GM19240 (cell line): ENCODE results near the gene RADX.

Source experiments
- DNase-seq: peaks from one replicate; pipeline ENCODE4 v3.0.0; 2011; ENCODE audit warnings: low spot score; ENCODE audit not compliant: insufficient read length

The RADX gene

DNA sequence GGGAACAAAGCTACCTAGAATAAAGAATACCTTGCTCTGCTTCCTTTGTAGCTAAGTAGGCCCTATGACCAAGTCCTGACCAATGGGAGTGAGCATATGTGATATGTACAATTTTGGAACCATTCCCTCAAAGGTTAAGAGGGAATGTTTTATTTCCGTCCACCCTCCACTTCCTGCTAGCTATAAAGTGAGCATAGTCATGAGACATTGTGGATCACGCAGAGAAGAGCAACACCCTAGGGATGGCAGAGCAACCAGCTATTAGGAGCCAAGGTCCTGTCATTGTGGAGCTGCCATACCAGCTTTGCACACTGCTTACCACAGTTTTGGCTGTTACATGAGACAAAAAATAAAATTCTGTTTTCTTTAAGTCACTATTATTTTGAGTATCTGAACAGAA lies 68.9 kb downstream of the RADX start:
- no peak for DNase-seq

GRCh38 chrX:106684207-106684606 lies 72.4 kb downstream of the RADX start:
- no peak for DNase-seq

DNA sequence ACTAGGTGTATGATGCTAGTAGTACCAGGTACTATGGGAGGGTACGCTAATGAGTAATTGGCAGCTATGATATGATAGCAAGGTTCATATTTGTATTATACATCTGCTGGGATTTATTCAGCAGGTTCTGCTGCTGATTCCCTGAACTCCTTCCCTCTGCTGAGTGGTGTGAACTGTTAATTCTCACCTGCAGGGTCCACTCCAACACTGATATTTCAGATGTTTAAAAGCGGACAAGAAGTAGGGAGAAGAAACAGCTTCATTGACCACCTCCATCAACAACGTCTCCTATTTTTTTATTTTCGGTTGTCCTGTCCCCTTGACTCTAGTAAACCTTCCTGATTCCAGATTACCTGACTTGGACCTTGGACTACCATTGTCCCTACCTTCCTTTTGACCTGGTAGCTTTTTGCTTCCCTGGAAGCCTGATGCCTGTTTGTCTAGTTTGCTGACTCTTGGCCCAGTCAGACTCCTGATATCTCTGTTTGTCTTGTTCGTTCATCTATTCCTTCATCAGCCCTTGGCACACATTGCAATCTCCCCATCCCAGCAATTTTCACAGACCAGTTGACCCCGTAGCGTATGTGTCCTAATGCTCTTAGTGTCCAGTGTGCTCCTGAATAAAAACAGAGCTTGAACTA lies 80.8 kb downstream of the RADX start:
- no peak for DNase-seq

DNA sequence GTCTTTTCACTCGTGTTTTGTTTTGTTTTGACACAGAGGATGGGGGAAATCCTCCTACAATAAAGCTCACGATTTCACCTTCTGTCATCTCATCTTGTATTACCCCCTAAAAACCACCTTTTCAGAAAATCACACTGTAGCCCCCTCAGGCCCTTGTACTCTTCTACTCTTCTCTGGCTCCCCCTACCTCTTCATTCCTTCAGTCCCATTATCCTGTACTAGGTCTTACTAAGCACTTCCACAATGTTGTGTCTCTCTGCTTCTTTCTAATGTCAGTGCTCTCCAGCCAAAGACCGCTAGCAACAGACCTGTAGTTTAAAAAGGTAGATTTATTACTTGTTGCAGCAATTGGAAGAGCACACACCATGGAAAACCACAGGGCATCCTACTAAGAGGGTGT lies 84.7 kb downstream of the RADX start:
- no peak for DNase-seq

- no peak for DNase-seq
Observed at GRCh38 chrX:106698693-106699092, 86.9 kb downstream of the RADX start.

- DNase-seq: no peak
Observed at GRCh38 chrX:106702636-106703035, 90.9 kb downstream of the RADX start.

DNA sequence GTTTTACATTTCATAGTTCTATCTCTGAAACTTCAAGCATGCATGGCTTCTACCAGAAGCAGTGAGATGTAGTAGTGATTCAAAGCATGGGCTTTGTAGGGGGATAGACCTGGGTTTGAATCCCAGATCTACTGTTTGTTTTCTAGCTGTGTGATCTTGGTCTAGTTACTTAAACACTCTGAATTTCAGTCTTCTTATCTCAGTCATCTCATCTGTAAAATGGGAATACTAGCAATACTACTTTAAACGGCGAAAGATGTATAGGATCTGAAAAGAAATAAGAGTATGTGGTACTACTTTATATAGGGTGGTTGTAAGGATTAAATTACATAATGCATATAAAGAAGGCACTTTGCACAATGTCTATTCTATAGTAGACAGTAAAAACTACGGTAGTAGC lies 94.7 kb downstream of the RADX start:
- no peak for DNase-seq

GRCh38 chrX:106707771-106708454 lies 96.1 kb downstream of the RADX start:
- no peak for DNase-seq

GRCh38 chrX:106710771-106711170 lies 99.0 kb downstream of the RADX start:
- no peak for DNase-seq

DNA sequence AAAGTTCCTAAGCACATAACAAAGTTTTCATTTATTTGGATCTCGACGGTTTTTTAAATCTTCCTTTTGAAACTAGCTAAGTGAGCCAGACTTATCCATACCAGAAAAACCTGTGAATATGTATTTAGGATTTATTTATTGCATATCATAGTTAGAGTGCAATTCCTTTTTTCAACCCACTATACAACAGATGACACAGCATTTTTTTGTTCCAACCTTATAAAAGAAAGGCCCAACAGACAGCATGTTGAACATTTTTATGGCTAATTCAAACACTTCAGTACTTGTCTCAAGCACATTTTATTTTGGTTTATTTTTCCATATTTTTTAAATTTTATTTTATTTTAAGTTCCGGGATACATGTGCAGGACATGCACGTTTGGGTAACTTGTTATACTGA lies 99.6 kb downstream of the RADX start:
- no peak for DNase-seq

DNA sequence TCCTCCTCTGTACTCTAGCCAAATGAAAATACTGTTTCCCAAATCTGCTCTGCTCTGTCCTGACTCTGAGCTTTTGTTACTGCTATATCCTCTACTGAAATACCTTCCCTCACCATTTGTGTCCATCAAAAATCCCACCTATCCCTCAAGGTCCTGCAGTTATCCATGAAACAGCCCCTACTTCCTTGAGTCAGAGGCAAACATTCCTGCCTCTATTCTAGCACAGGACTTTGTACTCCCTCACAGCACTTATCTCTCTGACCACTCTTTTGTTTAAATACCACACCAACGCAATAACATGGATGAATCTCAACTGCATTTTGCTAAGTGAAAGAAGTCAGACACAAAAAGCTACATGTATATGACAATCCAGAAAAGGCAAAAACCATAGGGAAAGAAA lies 104.2 kb downstream of the RADX start:
- DNase-seq: no peak

DNA sequence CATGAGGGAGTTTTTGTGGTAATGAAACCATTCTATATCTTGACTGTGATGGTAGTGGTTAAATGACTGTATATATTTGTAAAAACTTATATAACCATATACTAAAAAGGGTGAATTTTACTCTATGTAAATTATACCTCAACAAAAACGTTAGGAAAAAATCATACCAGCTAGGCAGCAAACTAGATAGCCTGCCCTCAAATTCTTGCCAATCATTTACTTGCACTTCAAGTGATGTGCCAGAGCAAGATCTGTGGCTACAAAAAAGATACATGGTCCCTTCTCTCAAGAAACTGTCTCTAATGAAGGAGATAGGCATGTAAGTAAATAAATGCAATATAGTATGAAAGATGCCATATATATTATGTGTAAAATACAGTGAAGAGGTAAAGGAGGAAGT lies 104.7 kb downstream of the RADX start:
- no peak for DNase-seq

GRCh38 chrX:106718709-106719108 lies 106.9 kb downstream of the RADX start:
- no peak for DNase-seq

DNA sequence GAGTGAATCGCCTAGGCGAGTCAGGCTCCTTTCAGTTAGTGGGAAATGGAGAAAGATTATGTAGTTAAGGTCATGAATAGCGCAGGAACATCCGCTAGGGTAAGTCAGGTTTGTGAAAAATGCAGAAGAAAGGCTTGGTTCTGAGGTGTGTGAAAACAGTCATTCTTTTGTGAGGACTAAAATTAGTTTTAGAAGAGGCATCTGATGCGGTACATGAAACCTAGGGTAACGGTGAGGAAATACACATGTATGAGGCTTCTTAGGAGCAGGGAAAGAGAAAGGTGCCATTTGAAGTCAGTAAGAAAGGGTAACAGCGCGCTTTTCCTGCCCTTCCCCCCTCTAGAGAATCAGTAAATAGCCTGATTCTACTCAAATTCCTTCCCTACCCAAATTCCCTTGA lies 114.2 kb downstream of the RADX start:
- no peak for DNase-seq

DNA sequence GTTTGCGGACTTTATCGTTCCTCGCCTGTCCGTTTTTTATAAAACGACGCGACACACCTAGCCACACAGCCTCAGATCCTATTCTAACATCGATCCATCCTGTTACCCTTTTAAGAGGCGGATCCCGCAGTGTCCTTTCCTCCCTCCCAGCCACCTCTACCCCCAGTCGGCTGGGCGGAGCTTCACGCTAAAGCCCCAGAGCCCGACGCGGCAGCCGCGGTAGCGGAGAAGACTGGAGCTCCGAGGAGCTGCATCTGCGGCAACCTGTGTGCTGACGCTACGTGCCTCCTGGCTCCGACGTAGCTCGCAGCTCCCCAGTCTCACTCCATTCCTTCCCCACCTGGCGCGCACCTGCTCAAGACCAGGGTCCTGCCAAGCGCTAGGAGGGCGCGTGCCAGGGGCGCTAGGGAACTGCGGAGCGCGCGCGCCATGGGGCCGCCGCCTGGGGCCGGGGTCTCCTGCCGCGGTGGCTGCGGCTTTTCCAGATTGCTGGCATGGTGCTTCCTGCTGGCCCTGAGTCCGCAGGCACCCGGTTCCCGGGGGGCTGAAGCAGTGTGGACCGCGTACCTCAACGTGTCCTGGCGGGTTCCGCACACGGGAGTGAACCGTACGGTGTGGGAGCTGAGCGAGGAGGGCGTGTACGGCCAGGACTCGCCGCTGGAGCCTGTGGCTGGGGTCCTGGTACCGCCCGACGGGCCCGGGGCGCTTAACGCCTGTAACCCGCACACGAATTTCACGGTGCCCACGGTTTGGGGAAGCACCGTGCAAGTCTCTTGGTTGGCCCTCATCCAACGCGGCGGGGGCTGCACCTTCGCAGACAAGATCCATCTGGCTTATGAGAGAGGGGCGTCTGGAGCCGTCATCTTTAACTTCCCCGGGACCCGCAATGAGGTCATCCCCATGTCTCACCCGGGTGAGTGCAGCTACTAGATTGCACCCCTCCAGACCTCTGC lies 115.0 kb downstream of the RADX start, which contains the start of gene RNF128:
TSS of gene RNF128 (plus strand) at position 217 of the 953 bp plus-strand sequence. CDS start at position 430, 213 bp downstream.
- DNase-seq: no peak

DNA sequence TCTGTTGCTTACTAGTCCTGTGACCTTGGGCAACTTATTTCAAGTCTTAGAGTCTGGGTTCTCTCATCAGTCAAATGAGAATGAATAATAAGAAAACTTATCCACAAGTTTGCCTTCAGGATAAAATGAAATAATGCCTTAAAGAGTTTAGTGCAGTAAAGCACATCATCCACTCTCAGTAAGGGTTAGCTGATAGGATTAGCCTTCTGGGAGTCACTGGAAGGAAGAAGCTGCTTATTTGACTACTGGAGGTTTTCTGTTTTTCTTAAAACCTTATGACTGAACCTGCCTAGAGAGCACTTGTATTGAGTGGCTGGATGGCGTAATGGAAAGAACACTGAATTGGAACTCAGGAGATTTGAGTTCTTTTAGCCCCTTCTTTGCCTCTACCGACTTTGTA lies 116.6 kb downstream of the RADX start:
- no peak for DNase-seq
